Upper lobe of left lung (tissue), 6 donors: ENCODE data around the gene ORC4. TPM values are rescaled to one million over a fixed set of nuclear protein-coding genes. Genes with fewer than 3 reads are reported as not detected.
A peak's percentile ranks its signal among the peaks of the same experiment; 100 is the strongest.

Source experiments
- ATAC-seq, 2 donors: fragments of 200-7000 bp; cut with Tn5 transposase; one replicate each; pipeline ENCODE4 v1.9.1; 2022; ENCODE audit warnings: mild to moderate bottlenecking in 2 of 2, moderate library complexity in 2 of 2; ENCODE audit not compliant: low FRiP score in 2 of 2
- DNase-seq, 2 donors: peaks; one replicate each; pipeline ENCODE4 v3.0.0-alpha.2; 2019 to 2020
- H3K27ac ChIP-seq, 4 donors: fragments of 200-600 bp; sonication (generic); one replicate each; pipeline ENCODE4 v1.5.1; 2016 to 2019
- H3K27me3 ChIP-seq, 4 donors: fragments of 200-600 bp; sonication (generic); one replicate each; pipeline ENCODE4 v1.5.1; 2017 to 2019
- H3K36me3 ChIP-seq, 4 donors: fragments of 200-600 bp; sonication (generic); one replicate each; pipeline ENCODE4 v1.5.1; 2016 to 2019
- H3K4me1 ChIP-seq, 4 donors: fragments of 200-600 bp; sonication (generic); one replicate each; pipeline ENCODE4 v1.5.1; 2018 to 2019
- H3K4me3 ChIP-seq, 4 donors: fragments of 200-600 bp; sonication (generic); one replicate each; pipeline ENCODE4 v1.5.1; 2017 to 2019; ENCODE audit warnings: mild to moderate bottlenecking in 2 of 4, moderate library complexity in 1 of 4
- H3K9me3 ChIP-seq, 4 donors: fragments of 200-600 bp; sonication (generic); one replicate each; pipeline ENCODE4 v1.5.1; 2018 to 2019
- EP300 ChIP-seq, 4 donors: sonication (generic); formaldehyde crosslinking; IDR thresholded peaks; one replicate each; pipeline ENCODE4 v1.5.1; 2017; ENCODE audit warnings: antibody characterized with exemption in 4 of 4, control low read depth in 2 of 4
- POLR2A ChIP-seq, 4 donors: fragments of 450-650 bp; IDR thresholded peaks; one replicate each; pipeline ENCODE4 v1.5.1; 2016 to 2017; ENCODE audit warnings: antibody characterized with exemption in 4 of 4, mild to moderate bottlenecking in 2 of 4
- POLR2AphosphoS5 ChIP-seq, 2 donors: sonication (generic); formaldehyde crosslinking; IDR thresholded peaks; one replicate each; pipeline ENCODE4 v1.5.1; 2017; ENCODE audit warnings: antibody characterized with exemption in 2 of 2
- WGBS, 2 donors: methylation state at CpG; one replicate each; pipeline ENCODE4 v1.1.5; 2017 to 2018; 5-methylcytosine and 5-hydroxymethylcytosine counted together
- total RNA-seq, 6 donors: library from RNA; depleted of rRNA in 4 of 6; stranded (reverse); fragments of >200 nt in 4 of 6; gene quantifications; one replicate each; pipeline versions ENCODE4 v1.1.0 to v1.2.1, GENCODE V29; 2016 to 2021
- TF ChIP-seq, protein P1 (sequence below), 6 experiments: fragments of 450-650 bp in 4 of 6; fragments of 200-600 bp in 2 of 6; sonication (generic) in 2 of 6; IDR thresholded peaks; one replicate each; pipeline ENCODE4 v1.5.1; 2016 to 2019; ENCODE audit warnings: antibody characterized with exemption in 6 of 6
- donor health status: DM: no; HTN: no; CAD: no; lungs with moderate emphysema.
- donor health status: DM: no; HTN: yes; CAD: no; lungs with severe emphysema.

Gene ORC4
- total RNA-seq, 6 donors from 2014 or later = 21.9 to 48.5 (median 27.9) TPM

DNA sequence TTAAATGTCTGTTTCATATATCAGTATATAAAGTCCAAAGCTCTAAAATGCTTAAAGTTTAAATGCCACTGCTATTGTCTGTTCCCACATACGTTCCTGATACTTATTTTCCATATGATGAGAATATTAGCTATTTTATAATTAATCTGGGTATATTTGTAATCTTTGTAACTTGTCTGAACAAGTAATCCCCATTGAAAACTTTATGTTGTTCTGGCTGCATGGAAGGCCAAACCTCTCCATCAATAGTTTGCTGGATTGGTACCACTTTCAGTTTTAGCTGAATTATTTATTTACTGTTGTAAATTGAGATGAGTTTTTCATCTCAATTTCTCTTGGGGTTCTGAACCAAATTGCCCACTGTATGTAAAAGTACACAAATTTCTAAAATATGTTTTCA, 1.8 kb upstream of the ORC4 start:
- Histone ChIP-seq H3K27me3 (no peaks in the 10 kb centered on the region), H3K4me1 (peaks cover 29 to 41% (median 35%) of the 10 kb centered on the region in 4 donors), H3K4me3 (peak overlapping the region in 3 of 4 donors; percentile 82 to 89 (median 88)), H3K9me3 (no peaks in the 10 kb centered on the region), H3K27ac (peak overlapping the region in 2 of 4 donors; percentile 96 to 98), H3K36me3 (peaks cover 0 to 5% (median 0%) of the 10 kb centered on the region in 4 donors)
- DNase-seq = no peak
- no peak for ATAC-seq
- no peak for TF ChIP-seq POLR2A (IDR thresholded peaks at IDR 0.05)
- TF ChIP-seq, protein P1, sequence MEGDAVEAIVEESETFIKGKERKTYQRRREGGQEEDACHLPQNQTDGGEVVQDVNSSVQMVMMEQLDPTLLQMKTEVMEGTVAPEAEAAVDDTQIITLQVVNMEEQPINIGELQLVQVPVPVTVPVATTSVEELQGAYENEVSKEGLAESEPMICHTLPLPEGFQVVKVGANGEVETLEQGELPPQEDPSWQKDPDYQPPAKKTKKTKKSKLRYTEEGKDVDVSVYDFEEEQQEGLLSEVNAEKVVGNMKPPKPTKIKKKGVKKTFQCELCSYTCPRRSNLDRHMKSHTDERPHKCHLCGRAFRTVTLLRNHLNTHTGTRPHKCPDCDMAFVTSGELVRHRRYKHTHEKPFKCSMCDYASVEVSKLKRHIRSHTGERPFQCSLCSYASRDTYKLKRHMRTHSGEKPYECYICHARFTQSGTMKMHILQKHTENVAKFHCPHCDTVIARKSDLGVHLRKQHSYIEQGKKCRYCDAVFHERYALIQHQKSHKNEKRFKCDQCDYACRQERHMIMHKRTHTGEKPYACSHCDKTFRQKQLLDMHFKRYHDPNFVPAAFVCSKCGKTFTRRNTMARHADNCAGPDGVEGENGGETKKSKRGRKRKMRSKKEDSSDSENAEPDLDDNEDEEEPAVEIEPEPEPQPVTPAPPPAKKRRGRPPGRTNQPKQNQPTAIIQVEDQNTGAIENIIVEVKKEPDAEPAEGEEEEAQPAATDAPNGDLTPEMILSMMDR (IDR thresholded peaks at IDR 0.05) = no peak
- no peak for TF ChIP-seq POLR2AphosphoS5 (IDR thresholded peaks at IDR 0.05)
- no peak for TF ChIP-seq EP300 (IDR thresholded peaks at IDR 0.05)
- WGBS, 2 donors = 35 to 41% methylated on average over 1 of the region's 1 CpG

GRCh38 chr2:148021886-148022285, 1.3 kb upstream of the ORC4 start:
- no peak for DNase-seq
- WGBS, 2 donors = 2 to 5% methylated on average over 3 of the region's 3 CpGs
- H3K36me3 ChIP-seq = peaks cover 0 to 5% (median 0%) of the 10 kb centered on the region in 4 donors
- no peaks in the 10 kb centered on the region for H3K27me3 ChIP-seq
- no peak for TF ChIP-seq EP300 (IDR thresholded peaks at IDR 0.05)
- no peak for TF ChIP-seq POLR2A (IDR thresholded peaks at IDR 0.05)
- no peak for TF ChIP-seq POLR2AphosphoS5 (IDR thresholded peaks at IDR 0.05)
- TF ChIP-seq, protein P1 (IDR thresholded peaks at IDR 0.05) = no peak
- peak overlapping the region; percentile 71 to 89 (median 85) for H3K4me3 ChIP-seq
- no peaks in the 10 kb centered on the region for H3K9me3 ChIP-seq
- ATAC-seq = no peak
- H3K4me1 ChIP-seq = peaks cover 29 to 41% (median 35%) of the 10 kb centered on the region in 4 donors
- peak overlapping the region; percentile 93 to 98 (median 95) for H3K27ac ChIP-seq

- H3K4me1 ChIP-seq = peaks cover 29 to 41% (median 35%) of the 10 kb centered on the region in 4 donors
- 1% methylated on average over 11 of the region's 11 CpGs for WGBS, 2 donors
These were observed 723 bp upstream of the ORC4 start, which contains the start of gene MBD5 for GRCh38 chr2:148021059-148021861. Gene MBD5, plus strand, starts transcription at chr2:148021091.

DNA sequence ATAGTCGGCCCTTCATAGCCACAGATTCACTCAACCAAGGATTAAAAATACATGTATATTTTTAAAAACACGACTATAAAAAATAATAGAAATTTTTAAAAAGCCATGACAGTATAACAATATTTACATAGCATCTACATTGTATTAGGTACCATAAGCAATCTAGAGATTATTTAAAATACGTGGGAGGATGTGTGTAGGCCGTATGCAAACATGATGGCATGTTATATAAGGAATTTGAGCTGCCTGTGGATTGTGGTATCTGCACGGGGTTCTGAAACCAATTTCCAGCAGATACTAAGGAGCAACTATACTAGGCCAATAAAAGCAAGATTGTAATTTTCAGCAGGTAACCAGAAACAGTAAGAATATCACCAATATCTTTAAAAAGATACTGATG, 5.9 kb downstream of the ORC4 start:
- ATAC-seq = no peak

More at GRCh38 chr2:148021059-148021861, 723 bp upstream of the ORC4 start, which contains the start of gene MBD5:
- Histone ChIP-seq H3K36me3 (peaks cover 0 to 4% (median 0%) of the 10 kb centered on the region in 4 donors), H3K27ac (peak within 1 kb of the TSS; percentile 93 to 98 (median 95)), H3K27me3 (no peaks in the 10 kb centered on the region), H3K4me3 (peak within 1 kb of the TSS; percentile 73 to 89 (median 85)), H3K9me3 (no peaks in the 10 kb centered on the region)
- ATAC-seq = peak; percentile 49 to 73
- no peak for TF ChIP-seq POLR2AphosphoS5 (IDR thresholded peaks at IDR 0.05)
- no peak for TF ChIP-seq POLR2A (IDR thresholded peaks at IDR 0.05)
- no peak for TF ChIP-seq EP300 (IDR thresholded peaks at IDR 0.05)
- TF ChIP-seq, protein P1 (IDR thresholded peaks at IDR 0.05) = no peak
- DNase-seq = peak; percentile 23 to 62

More for the DNA sequence above, 5.9 kb downstream of the ORC4 start:
- no peaks in the 10 kb centered on the region for H3K36me3 ChIP-seq
- H3K27ac ChIP-seq = no peak overlapping the region
- DNase-seq = no peak
- H3K4me1 ChIP-seq = peaks cover 6 to 15% (median 10%) of the 10 kb centered on the region in 4 donors
- 78 to 90% methylated on average over 5 of the region's 5 CpGs for WGBS, 2 donors
- H3K27me3 ChIP-seq = no peaks in the 10 kb centered on the region
- no peaks in the 10 kb centered on the region for H3K9me3 ChIP-seq
- no peak for TF ChIP-seq POLR2AphosphoS5 (IDR thresholded peaks at IDR 0.05)
- TF ChIP-seq, protein P1 (IDR thresholded peaks at IDR 0.05) = no peak
- H3K4me3 ChIP-seq = no peak overlapping the region
